ENCODE results near the gene KRTAP19-4.
"Not testable (repeated sequence)": the region's sequence is repeated elsewhere in the genome, so short reads cannot be mapped to it uniquely, and the experiment has no call there.

The KRTAP19-4 gene

GRCh38 chr21:30497065-30497464 lies at the start of gene KRTAP19-4:
Gene KRTAP19-4 (minus strand): TSS chr21:30497165. CDS start chr21:30497110, 55 bp downstream.
- no peak for DNase-seq

GRCh38 chr21:30541764-30542163 lies 44.8 kb upstream of the KRTAP19-4 start, which contains the start of gene KRTAP19-6:
Gene KRTAP19-6 (minus strand): TSS chr21:30541864. CDS start chr21:30541833, 31 bp downstream.
- no peak for DNase-seq

GRCh38 chr21:30518876-30519275 lies 21.9 kb upstream of the KRTAP19-4 start:
- no peak for DNase-seq

- DNase-seq: no peak
These were observed 18.7 kb upstream of the KRTAP19-4 start for GRCh38 chr21:30515681-30516080.

- DNase-seq: not testable (repeated sequence)
These were observed 8.7 kb upstream of the KRTAP19-4 start for GRCh38 chr21:30505621-30506205.

GRCh38 chr21:30502041-30502440 lies 5.1 kb upstream of the KRTAP19-4 start, which contains the start of gene KRTAP19-5:
Gene KRTAP19-5 (minus strand): TSS chr21:30502141. CDS start chr21:30502090, 51 bp downstream.
- DNase-seq: no peak

- DNase-seq: no peak
These were observed 5.0 kb downstream of the KRTAP19-4 start, which contains the start of gene KRTAP19-3 for GRCh38 chr21:30491963-30492428. Gene KRTAP19-3 (minus strand): TSS chr21:30492013. CDS start chr21:30491957, 56 bp downstream.

- no peak for DNase-seq
These were observed 9.6 kb downstream of the KRTAP19-4 start, which contains the start of gene KRTAP19-2 for GRCh38 chr21:30487336-30487735. Gene KRTAP19-2 (minus strand): TSS chr21:30487436. CDS start chr21:30487348, 88 bp downstream.

- DNase-seq: no peak
These were observed 10.8 kb downstream of the KRTAP19-4 start for GRCh38 chr21:30486180-30486579.

- no peak for DNase-seq
These were observed 14.8 kb downstream of the KRTAP19-4 start for GRCh38 chr21:30482130-30482529.

- no peak for DNase-seq
These were observed 16.8 kb downstream of the KRTAP19-4 start, which contains the start of gene KRTAP19-1 for GRCh38 chr21:30480145-30480544. Gene KRTAP19-1 (minus strand): TSS chr21:30480367. CDS start chr21:30480317, 50 bp downstream.

- DNase-seq: no peak
These were observed 17.7 kb downstream of the KRTAP19-4 start for GRCh38 chr21:30479259-30479658.

GRCh38 chr21:30478004-30478403 lies 19.0 kb downstream of the KRTAP19-4 start:
- DNase-seq: no peak

- no peak for DNase-seq
These were observed 27.9 kb downstream of the KRTAP19-4 start for GRCh38 chr21:30468900-30469714.

GRCh38 chr21:30463713-30464112 lies 33.3 kb downstream of the KRTAP19-4 start:
- no peak for DNase-seq

GRCh38 chr21:30448514-30448913 lies 48.5 kb downstream of the KRTAP19-4 start:
- no peak for DNase-seq

GRCh38 chr21:30447056-30447455 lies 49.9 kb downstream of the KRTAP19-4 start:
- no peak for DNase-seq
